Kidney epithelial cell (primary cell): Measurements from ENCODE around the gene GNE. TPM values are rescaled to one million over a fixed set of nuclear protein-coding genes. Genes with fewer than 3 reads are reported as not detected.

ENCODE experiments used
- DNase-seq: peaks from one replicate; pipeline ENCODE4 v3.0.0-alpha.2; 2010; ENCODE audit warnings: low read depth
- H3K27me3 ChIP-seq: 2 replicates; pipeline ENCODE4 v1.6.0; 2011; ENCODE audit warnings: low read length; ENCODE audit not compliant: control insufficient read depth, insufficient read depth
- H3K36me3 ChIP-seq: 2 replicates; pipeline ENCODE4 v1.5.1; 2011; ENCODE audit warnings: low read length; ENCODE audit not compliant: control insufficient read depth, insufficient read depth
- H3K4me3 ChIP-seq: 2 replicates; pipeline ENCODE4 v1.5.1; 2011; ENCODE audit warnings: low read depth, mild to moderate bottlenecking, control low read depth, low read length
- total RNA-seq: library from RNA; depleted of rRNA; stranded (reverse); fragments of >200 nt; gene quantifications from 2 replicates; pipeline ENCODE4 v1.2.3, GENCODE V29; 2015
- TF ChIP-seq, protein P1 (sequence below): IDR thresholded peaks from 2 replicates; pipeline ENCODE4 v1.5.1; 2011; ENCODE audit warnings: mild to moderate bottlenecking, moderate library complexity, low read length, control low read depth, inconsistent platforms; ENCODE audit not compliant: insufficient read depth, poor library complexity, severe bottlenecking

The GNE gene
- total RNA-seq, 1 donor from 2014 or later: 23.9 TPM

DNA sequence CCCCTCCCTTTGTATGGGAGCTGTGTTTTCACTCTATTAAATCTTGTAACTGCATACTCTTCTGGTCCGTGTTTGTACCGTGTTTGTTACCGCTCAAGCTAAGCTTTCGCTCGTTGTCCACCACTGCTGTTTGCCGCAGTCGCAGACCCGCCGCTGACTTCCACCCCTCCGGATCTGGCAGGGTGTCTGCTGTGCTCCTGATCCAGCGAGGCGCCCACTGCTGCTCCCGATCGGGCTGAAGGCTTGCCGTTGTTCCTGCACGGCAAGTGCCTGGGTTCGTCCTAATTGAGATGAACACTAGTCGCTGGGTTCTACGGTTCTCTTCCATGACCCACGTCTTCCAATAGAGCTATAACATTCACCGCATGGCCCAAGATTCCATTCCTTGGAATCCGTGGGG, 6.6 kb upstream of the GNE start:
- H3K27me3 ChIP-seq: no peaks in the 10 kb centered on the region
- no peak for DNase-seq
- TF ChIP-seq, protein P1, sequence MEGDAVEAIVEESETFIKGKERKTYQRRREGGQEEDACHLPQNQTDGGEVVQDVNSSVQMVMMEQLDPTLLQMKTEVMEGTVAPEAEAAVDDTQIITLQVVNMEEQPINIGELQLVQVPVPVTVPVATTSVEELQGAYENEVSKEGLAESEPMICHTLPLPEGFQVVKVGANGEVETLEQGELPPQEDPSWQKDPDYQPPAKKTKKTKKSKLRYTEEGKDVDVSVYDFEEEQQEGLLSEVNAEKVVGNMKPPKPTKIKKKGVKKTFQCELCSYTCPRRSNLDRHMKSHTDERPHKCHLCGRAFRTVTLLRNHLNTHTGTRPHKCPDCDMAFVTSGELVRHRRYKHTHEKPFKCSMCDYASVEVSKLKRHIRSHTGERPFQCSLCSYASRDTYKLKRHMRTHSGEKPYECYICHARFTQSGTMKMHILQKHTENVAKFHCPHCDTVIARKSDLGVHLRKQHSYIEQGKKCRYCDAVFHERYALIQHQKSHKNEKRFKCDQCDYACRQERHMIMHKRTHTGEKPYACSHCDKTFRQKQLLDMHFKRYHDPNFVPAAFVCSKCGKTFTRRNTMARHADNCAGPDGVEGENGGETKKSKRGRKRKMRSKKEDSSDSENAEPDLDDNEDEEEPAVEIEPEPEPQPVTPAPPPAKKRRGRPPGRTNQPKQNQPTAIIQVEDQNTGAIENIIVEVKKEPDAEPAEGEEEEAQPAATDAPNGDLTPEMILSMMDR: no peak
- no peaks in the 10 kb centered on the region for H3K36me3 ChIP-seq
- no peak overlapping the region for H3K4me3 ChIP-seq

DNA sequence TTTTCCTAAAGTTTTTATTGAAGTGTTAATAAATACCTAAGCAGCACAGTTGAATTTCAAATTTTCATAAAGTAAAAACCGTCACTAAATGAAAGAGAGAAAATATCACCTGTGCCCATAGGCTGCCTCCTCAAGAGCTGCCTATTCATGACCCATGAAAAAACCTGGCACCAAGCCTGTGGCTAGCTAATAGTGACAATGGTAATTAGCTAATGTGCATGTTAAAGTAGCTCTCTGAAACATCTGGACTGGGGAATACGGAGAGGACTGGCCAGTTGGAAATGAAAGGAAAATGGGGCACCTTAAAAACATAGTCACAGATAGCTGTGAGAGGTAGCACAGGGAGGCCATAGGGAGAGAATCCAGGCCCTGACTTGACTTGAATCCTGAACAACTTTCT, 5.4 kb upstream of the GNE start:
- Histone ChIP-seq H3K27me3 (no peaks in the 10 kb centered on the region), H3K4me3 (no peak overlapping the region), H3K36me3 (no peaks in the 10 kb centered on the region)
- TF ChIP-seq, protein P1: no peak
- DNase-seq: no peak

DNA sequence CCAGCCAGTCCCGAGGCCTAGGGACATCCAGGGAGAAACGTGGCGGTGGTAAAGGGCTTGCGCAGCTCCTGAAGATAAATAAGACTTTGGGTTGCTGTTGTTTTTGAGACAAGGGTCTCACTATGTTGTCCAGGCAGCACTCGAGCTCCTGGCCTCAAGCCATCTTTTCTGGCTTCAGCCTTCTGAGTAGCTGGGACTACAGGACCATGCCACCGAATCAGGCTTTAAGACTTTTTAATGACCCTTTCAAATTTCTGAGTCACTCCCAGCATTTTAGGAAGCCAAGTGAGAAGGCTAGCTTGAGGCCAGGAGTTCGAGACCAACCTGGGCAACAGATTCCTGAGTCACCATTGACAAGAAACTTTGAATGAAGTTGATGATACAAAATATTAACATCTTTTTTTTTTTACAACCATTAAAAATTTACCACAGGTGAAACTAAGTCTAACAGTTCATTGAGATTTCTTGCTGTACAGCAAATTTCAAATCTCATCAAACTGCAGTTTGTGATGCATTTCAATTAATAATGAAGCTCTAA, 817 bp upstream of the GNE start:
- DNase-seq: no peak
- Histone ChIP-seq H3K27me3 (no peaks in the 10 kb centered on the region), H3K36me3 (no peaks in the 10 kb centered on the region), H3K4me3 (peak overlapping the region; percentile 76)
- TF ChIP-seq, protein P1: no peak

DNA sequence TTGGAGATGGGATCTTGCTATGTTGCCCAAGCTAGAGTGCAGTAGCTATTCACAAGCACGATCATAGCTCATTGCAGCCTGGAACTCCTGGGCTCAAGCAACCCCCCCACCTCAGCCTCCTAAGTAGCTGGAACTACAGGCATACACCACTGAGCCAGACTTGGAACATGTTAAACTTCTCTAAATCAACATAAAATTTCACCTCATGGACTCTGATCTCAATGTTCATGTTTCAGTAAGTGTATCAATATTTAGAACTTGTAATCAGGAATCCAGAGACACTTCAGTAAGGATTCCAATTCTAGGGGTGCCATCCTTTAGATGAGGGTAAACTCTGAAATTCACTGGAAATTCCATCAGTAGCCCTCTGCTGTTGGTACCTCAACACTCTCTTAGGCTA, 6.8 kb downstream of the GNE start:
- Histone ChIP-seq H3K27me3 (no peaks in the 10 kb centered on the region), H3K4me3 (no peak overlapping the region), H3K36me3 (no peaks in the 10 kb centered on the region)
- TF ChIP-seq, protein P1: no peak
- DNase-seq: no peak

DNA sequence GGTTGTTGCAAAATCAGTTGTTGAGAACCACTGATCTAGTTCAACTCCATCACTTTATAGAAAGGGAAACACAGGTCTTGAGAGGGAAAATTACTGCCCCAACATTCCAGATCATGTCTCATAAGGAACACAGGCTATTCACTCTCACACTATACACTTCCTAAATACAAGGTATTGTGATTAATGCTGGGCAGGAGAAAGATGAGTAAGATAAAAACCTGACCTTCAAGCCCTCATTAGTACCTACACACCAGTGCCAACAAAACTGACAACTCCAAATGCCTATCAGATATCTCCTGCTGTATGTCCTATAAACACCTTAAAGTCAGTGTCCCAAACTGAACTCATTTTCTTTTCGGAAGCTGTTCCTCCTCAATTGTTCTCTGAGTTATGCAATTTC, 8.2 kb downstream of the GNE start:
- DNase-seq: no peak
- Histone ChIP-seq H3K4me3 (no peak overlapping the region), H3K27me3 (no peaks in the 10 kb centered on the region), H3K36me3 (no peaks in the 10 kb centered on the region)
- TF ChIP-seq, protein P1: no peak

DNA sequence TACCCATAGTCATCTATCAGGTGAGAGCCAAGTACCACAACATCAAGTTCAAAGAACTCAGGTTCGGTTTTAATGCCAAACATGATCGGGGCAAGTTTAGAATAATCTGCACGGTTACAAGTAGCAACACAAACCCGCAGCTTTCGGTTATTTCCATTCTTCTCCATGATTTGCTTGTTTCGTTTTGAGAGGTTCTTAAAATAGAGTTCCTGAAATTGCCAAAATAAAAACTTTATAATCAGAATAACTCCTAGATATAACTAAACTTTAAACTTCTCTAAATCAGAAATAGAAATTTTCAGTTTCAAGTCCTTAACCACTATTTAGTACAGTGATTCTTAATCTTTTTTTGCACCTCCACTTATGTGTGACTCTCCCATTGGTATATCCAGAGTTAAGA, 9.1 kb downstream of the GNE start:
- H3K27me3 ChIP-seq: no peaks in the 10 kb centered on the region
- no peak for DNase-seq
- no peak overlapping the region for H3K4me3 ChIP-seq
- TF ChIP-seq, protein P1: no peak
- no peaks in the 10 kb centered on the region for H3K36me3 ChIP-seq
